Measurements from ENCODE around the gene HSP90AB1. TPM values are rescaled to one million over a fixed set of nuclear protein-coding genes. Genes with fewer than 3 reads are reported as not detected.

Gene HSP90AB1
- total RNA-seq, 1 donor from 2014 or later: 396 TPM

- H3K27me3 ChIP-seq (ENCODE audit: control insufficient read depth, insufficient read depth, low read length): no peaks in the 10 kb centered on the region
- H3K36me3 ChIP-seq (ENCODE audit: control insufficient read depth, insufficient read depth, low read length): no peaks in the 10 kb centered on the region
- no peak overlapping the region for H3K4me3 ChIP-seq (ENCODE audit: low read depth, low read length)
- no peak for FAIRE-seq
- DNase-seq (ENCODE audit: low read depth): no peak
- TF ChIP-seq CTCF (IDR thresholded peaks at IDR 0.05; ENCODE audit: insufficient read depth, low read length, severe bottlenecking): no peak
These were observed 32.6 kb upstream of the HSP90AB1 start for GRCh38 chr6:44214307-44214706.

DNA sequence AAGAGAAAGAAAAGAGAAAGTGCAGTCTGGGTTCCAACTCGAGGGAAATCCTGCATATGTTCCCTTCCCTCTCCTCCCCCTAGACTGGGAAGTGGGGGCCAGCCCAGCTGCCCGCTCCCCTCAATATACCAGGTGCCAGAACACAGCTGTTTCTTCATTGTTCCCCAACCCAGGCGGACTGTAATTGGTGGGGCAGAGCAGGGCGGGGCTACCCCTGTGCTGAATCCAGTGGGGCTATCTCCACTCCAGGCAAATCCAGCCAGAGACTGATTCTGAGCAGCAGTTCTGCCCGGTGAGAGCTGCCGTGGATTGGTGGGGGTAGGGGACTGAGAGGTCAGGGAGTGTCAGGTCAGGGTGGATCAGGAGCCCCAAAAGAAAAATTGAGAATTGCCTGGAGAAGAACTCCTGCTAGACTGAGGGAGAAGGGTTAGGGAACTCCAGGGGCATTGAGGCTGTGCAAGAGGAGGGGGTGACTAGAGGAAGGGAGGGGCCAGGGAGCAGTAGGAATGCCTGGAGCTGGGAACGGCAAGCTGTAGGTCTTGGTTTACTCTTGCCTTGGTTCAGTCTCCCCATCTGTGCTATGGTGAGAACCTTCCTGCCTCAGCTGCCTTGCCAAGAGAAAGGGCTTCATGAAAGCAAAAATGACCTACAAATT lies 30.1 kb upstream of the HSP90AB1 start, which contains the start of gene MYMX:
Gene MYMX (plus strand): TSS at position 250 of the 655 bp plus-strand sequence. CDS start 546 bp downstream, outside the sequence.
- no peak for FAIRE-seq
- Histone ChIP-seq H3K27me3 (ENCODE audit: control insufficient read depth, insufficient read depth, low read length) (no peaks in the 10 kb centered on the region), H3K36me3 (ENCODE audit: control insufficient read depth, insufficient read depth, low read length) (no peaks in the 10 kb centered on the region), H3K4me3 (ENCODE audit: low read depth, low read length) (no peak within 1 kb of the TSS)
- TF ChIP-seq CTCF (IDR thresholded peaks at IDR 0.05; ENCODE audit: insufficient read depth, low read length, severe bottlenecking): no peak
- no peak for DNase-seq (ENCODE audit: low read depth)

DNA sequence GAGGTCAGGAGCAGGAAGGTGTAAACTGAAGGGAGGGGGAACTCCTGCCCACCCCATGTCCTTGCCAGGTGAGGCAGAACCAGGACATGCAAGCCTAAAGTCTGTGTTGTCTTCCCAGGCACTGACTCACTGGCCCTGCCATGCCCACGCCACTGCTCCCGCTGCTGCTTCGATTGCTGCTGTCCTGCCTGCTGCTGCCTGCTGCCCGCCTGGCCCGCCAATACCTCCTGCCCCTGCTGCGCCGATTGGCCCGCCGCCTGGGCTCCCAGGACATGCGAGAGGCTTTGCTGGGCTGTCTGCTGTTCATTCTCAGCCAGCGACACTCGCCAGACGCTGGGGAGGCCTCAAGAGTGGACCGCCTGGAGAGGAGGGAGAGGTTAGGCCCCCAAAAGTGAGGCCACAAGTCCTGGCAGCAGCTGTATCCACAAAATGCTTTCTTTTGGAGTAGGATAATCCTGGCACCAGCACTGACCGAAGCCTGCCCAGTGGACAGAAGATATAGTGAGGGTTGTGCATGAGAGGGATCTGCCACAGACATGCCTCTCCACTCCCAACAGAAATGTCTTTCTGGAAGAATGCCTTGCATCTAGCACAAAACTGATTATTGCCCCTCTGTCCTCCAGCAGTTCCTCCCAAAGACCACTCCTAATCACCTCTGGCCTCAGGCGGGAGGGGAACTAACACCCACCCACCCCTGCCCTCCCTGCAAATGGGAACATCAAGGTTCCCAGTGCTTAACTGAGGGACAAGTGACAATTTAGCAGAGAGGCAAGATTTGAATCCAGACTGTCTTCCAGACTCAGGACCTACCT lies 29.4 kb upstream of the HSP90AB1 start:
- FAIRE-seq: no peak

GRCh38 chr6:44219053-44219814 lies 27.7 kb upstream of the HSP90AB1 start:
- DNase-seq (ENCODE audit: low read depth) (no peak), FAIRE-seq (no peak)
- Histone ChIP-seq H3K27me3 (ENCODE audit: control insufficient read depth, insufficient read depth, low read length) (no peaks in the 10 kb centered on the region), H3K36me3 (ENCODE audit: control insufficient read depth, insufficient read depth, low read length) (no peaks in the 10 kb centered on the region), H3K4me3 (ENCODE audit: low read depth, low read length) (peak overlapping the region; percentile 19)
- no peak for TF ChIP-seq CTCF (IDR thresholded peaks at IDR 0.05; ENCODE audit: insufficient read depth, low read length, severe bottlenecking)

More for the DNA sequence above, 29.4 kb upstream of the HSP90AB1 start:
- Histone ChIP-seq H3K36me3 (ENCODE audit: control insufficient read depth, insufficient read depth, low read length) (no peaks in the 10 kb centered on the region), H3K27me3 (ENCODE audit: control insufficient read depth, insufficient read depth, low read length) (no peaks in the 10 kb centered on the region), H3K4me3 (ENCODE audit: low read depth, low read length) (no peak overlapping the region)
- peak; percentile 47 for DNase-seq (ENCODE audit: low read depth)
- TF ChIP-seq CTCF (IDR thresholded peaks at IDR 0.05; ENCODE audit: insufficient read depth, low read length, severe bottlenecking): no peak

- Histone ChIP-seq H3K36me3 (ENCODE audit: control insufficient read depth, insufficient read depth, low read length) (no peaks in the 10 kb centered on the region), H3K27me3 (ENCODE audit: control insufficient read depth, insufficient read depth, low read length) (no peaks in the 10 kb centered on the region), H3K4me3 (ENCODE audit: low read depth, low read length) (no peak overlapping the region)
- DNase-seq (ENCODE audit: low read depth): no peak
- FAIRE-seq: no peak
- no peak for TF ChIP-seq CTCF (IDR thresholded peaks at IDR 0.05; ENCODE audit: insufficient read depth, low read length, severe bottlenecking)
These were observed 26.8 kb upstream of the HSP90AB1 start for GRCh38 chr6:44219815-44220784.

All from bronchial epithelial cell (primary cell).